ENCODE data around the gene CRYL1. TPM values are rescaled to one million over a fixed set of nuclear protein-coding genes. Genes with fewer than 3 reads are reported as not detected.

CRYL1 gene
- total RNA-seq, 4 donors from 2014 or later = 75.0 to 188 (median 145) TPM

- H3K9me3 ChIP-seq = no peaks in the 10 kb centered on the region
- no peak overlapping the region for H3K27ac ChIP-seq
- no peak for TF ChIP-seq EP300 (IDR thresholded peaks at IDR 0.05; ENCODE audit: low read depth)
- no peak for TF ChIP-seq POLR2AphosphoS5 (IDR thresholded peaks at IDR 0.05)
- TF ChIP-seq CTCF (IDR thresholded peaks at IDR 0.05) = no peak
- TF ChIP-seq POLR2A (IDR thresholded peaks at IDR 0.05) = no peak
- in situ Hi-C loops (cut with MboI; ENCODE audit: low pct_ligation_motif_present in 1 of 4, low pct_unique_long_range_greater_than_20kb in 1 of 4, low sequenced_read_pairs in 3 of 4) (no loop called here), intact Hi-C loops (cut with DNase I; ENCODE audit: low total_unique reads) (no loop called here)
- no peak for DNase-seq
- WGBS, 2 donors (ENCODE audit: low coverage in 1 of 2) = 69 to 86% methylated on average over 3 to 6 of the region's 6 CpGs
- H3K4me1 ChIP-seq = peaks cover 0 to 13% (median 11%) of the 10 kb centered on the region in 4 donors
- H3K27me3 ChIP-seq = no peaks in the 10 kb centered on the region
- no peaks in the 10 kb centered on the region for H3K36me3 ChIP-seq
- no peak overlapping the region for H3K4me3 ChIP-seq
Measured at GRCh38 chr13:20462533-20462915, 63.1 kb downstream of the CRYL1 start.

- TF ChIP-seq POLR2AphosphoS5 (IDR thresholded peaks at IDR 0.05) = no peak
- no peak for DNase-seq
- intact Hi-C loops (cut with DNase I; ENCODE audit: low total_unique reads) = no loop called here
- in situ Hi-C loops (cut with MboI; ENCODE audit: low pct_ligation_motif_present in 1 of 4, low pct_unique_long_range_greater_than_20kb in 1 of 4, low sequenced_read_pairs in 3 of 4) = no loop called here
- no peak overlapping the region for H3K4me3 ChIP-seq
- 58 to 72% methylated on average over 3 to 8 of the region's 8 CpGs for WGBS, 2 donors (ENCODE audit: low coverage in 1 of 2)
- no peaks in the 10 kb centered on the region for H3K9me3 ChIP-seq
- no peak overlapping the region for H3K27ac ChIP-seq
- peaks cover 0 to 13% (median 11%) of the 10 kb centered on the region in 4 donors for H3K4me1 ChIP-seq
- no peaks in the 10 kb centered on the region for H3K27me3 ChIP-seq
- no peaks in the 10 kb centered on the region for H3K36me3 ChIP-seq
Measured at GRCh38 chr13:20461860-20462532, 63.7 kb downstream of the CRYL1 start.

GRCh38 chr13:20461481-20461859 lies 64.2 kb downstream of the CRYL1 start:
- H3K27me3 ChIP-seq = no peaks in the 10 kb centered on the region
- peaks cover 0 to 13% (median 11%) of the 10 kb centered on the region in 4 donors for H3K4me1 ChIP-seq
- no peak overlapping the region for H3K27ac ChIP-seq
- 69% methylated on average over 2 of the region's 2 CpGs; no CpG with 5 or more reads in 1 of the 2 donors for WGBS, 2 donors (ENCODE audit: low coverage in 1 of 2)
- H3K9me3 ChIP-seq = no peaks in the 10 kb centered on the region
- no peak for DNase-seq
- H3K4me3 ChIP-seq = no peak overlapping the region
- no peak for TF ChIP-seq EP300 (IDR thresholded peaks at IDR 0.05; ENCODE audit: low read depth)
- no peak for TF ChIP-seq POLR2A (IDR thresholded peaks at IDR 0.05)
- intact Hi-C loops (cut with DNase I; ENCODE audit: low total_unique reads) (no loop called here), in situ Hi-C loops (cut with MboI; ENCODE audit: low pct_ligation_motif_present in 1 of 4, low pct_unique_long_range_greater_than_20kb in 1 of 4, low sequenced_read_pairs in 3 of 4) (no loop called here)
- no peaks in the 10 kb centered on the region for H3K36me3 ChIP-seq

- intact Hi-C loops (cut with DNase I; ENCODE audit: low total_unique reads) = no loop called here
- H3K36me3 ChIP-seq = no peaks in the 10 kb centered on the region
- no peaks in the 10 kb centered on the region for H3K27me3 ChIP-seq
- TF ChIP-seq CTCF (IDR thresholded peaks at IDR 0.05) (no peak), POLR2AphosphoS5 (IDR thresholded peaks at IDR 0.05) (no peak), POLR2A (IDR thresholded peaks at IDR 0.05) (no peak), EP300 (IDR thresholded peaks at IDR 0.05; ENCODE audit: low read depth) (no peak)
- H3K27ac ChIP-seq = no peak overlapping the region
- no peak overlapping the region for H3K4me3 ChIP-seq
- peaks cover 0 to 10% (median 9%) of the 10 kb centered on the region in 4 donors for H3K4me1 ChIP-seq
- in situ Hi-C loops (cut with MboI; ENCODE audit: low pct_ligation_motif_present in 1 of 4, low pct_unique_long_range_greater_than_20kb in 1 of 4, low sequenced_read_pairs in 3 of 4) = no loop called here
- DNase-seq = no peak
- WGBS, 2 donors (ENCODE audit: low coverage in 1 of 2) = 89 to 94% methylated on average over 3 to 11 of the region's 11 CpGs
- no peaks in the 10 kb centered on the region for H3K9me3 ChIP-seq
Measured at GRCh38 chr13:20460761-20461160, 64.9 kb downstream of the CRYL1 start.

- no peak overlapping the region for H3K4me3 ChIP-seq
- no peaks in the 10 kb centered on the region for H3K4me1 ChIP-seq
- in situ Hi-C loops (cut with MboI; ENCODE audit: low pct_ligation_motif_present in 1 of 4, low pct_unique_long_range_greater_than_20kb in 1 of 4, low sequenced_read_pairs in 3 of 4) (no loop called here), intact Hi-C loops (cut with DNase I; ENCODE audit: low total_unique reads) (no loop called here)
- H3K36me3 ChIP-seq = no peaks in the 10 kb centered on the region
- no peak overlapping the region for H3K27ac ChIP-seq
- no peaks in the 10 kb centered on the region for H3K9me3 ChIP-seq
- no peaks in the 10 kb centered on the region for H3K27me3 ChIP-seq
- no peak for DNase-seq
- 69 to 75% methylated on average over 6 of the region's 6 CpGs for WGBS, 2 donors (ENCODE audit: low coverage in 1 of 2)
- TF ChIP-seq POLR2AphosphoS5 (IDR thresholded peaks at IDR 0.05) (no peak), CTCF (IDR thresholded peaks at IDR 0.05) (no peak), EP300 (IDR thresholded peaks at IDR 0.05; ENCODE audit: low read depth) (no peak), POLR2A (IDR thresholded peaks at IDR 0.05) (no peak)
Measured at GRCh38 chr13:20457670-20458069, 68.0 kb downstream of the CRYL1 start.

Measured in transverse colon (tissue), 4 donors.